Measurements from ENCODE around the gene HAND1.

- TF ChIP-seq CTCF (conservative IDR thresholded peaks at IDR 0.05; ENCODE audit: low read length) (no peak), EZH2phosphoT487 (IDR thresholded peaks at IDR 0.05; ENCODE audit: borderline replicate concordance) (no peak)
These were observed 12.9 kb downstream of the HAND1 start for GRCh38 chr5:154465169-154465568.
